Measurements from ENCODE around the gene AKAP1.

DNA sequence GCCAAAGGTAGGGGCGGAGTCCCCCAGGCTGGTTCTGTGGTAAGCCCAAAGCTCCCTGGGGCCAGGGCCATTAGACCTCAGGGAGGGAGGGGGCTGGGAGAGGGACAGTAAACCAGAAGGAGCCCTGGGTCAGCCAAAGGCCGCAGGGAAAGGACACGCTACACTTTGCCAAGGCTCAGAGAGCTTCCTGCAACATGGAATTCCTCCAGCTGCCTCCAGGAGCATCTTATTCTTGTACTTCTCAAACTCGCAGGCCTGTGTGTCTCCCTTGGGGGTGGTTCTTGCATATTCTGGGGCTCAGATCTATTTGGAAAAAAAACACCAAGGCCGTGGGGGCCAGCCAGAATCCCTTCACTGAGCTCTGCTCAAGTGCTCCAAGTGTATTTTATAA, 25.1 kb downstream of the AKAP1 start:
- TF ChIP-seq EZH2phosphoT487 (IDR thresholded peaks at IDR 0.05; ENCODE audit: insufficient read depth, low read depth): no peak
- TF ChIP-seq EZH2 (IDR thresholded peaks at IDR 0.05; ENCODE audit: insufficient read depth, poor library complexity, severe bottlenecking): no peak
